Effector memory CD4-positive, alpha-beta T cell (primary cell): Measurements from ENCODE around the gene ATP1A2.

ENCODE experiments used
- DNase-seq, 3 donors: peaks; one replicate each; pipeline ENCODE4 v3.0.0-alpha.2; 2020
- H3K27ac ChIP-seq: 2 replicates; pipeline ENCODE4 v1.7.0; 2013; ENCODE audit warnings: mild to moderate bottlenecking, low read length, moderate library complexity; ENCODE audit not compliant: insufficient read depth, poor library complexity, severe bottlenecking
- H3K27me3 ChIP-seq: replicated peaks from 2 replicates; pipeline ENCODE4 v1.7.0; 2013; ENCODE audit warnings: mild to moderate bottlenecking, low read length; ENCODE audit not compliant: insufficient read depth, control insufficient read depth, poor library complexity, severe bottlenecking
- H3K36me3 ChIP-seq: 2 replicates; pipeline ENCODE4 v1.7.0; 2013; ENCODE audit warnings: mild to moderate bottlenecking, low read length, moderate library complexity; ENCODE audit not compliant: control insufficient read depth, insufficient read depth
- H3K4me1 ChIP-seq: 2 replicates; pipeline ENCODE4 v1.7.0; 2013; ENCODE audit warnings: low read length, mild to moderate bottlenecking; ENCODE audit not compliant: control insufficient read depth, insufficient read depth, poor library complexity, severe bottlenecking
- H3K4me3 ChIP-seq: 2 replicates; pipeline ENCODE4 v1.7.0; 2013; ENCODE audit warnings: low read length, low read depth, mild to moderate bottlenecking; ENCODE audit not compliant: insufficient read depth, poor library complexity, severe bottlenecking
- H3K9me3 ChIP-seq: 2 replicates; pipeline ENCODE4 v1.7.0; 2013; ENCODE audit warnings: mild to moderate bottlenecking, low read length, moderate library complexity; ENCODE audit not compliant: control insufficient read depth

Gene ATP1A2

GRCh38 chr1:160085686-160086455, 29.7 kb upstream of the ATP1A2 start:
- no peak overlapping the region for H3K4me3 ChIP-seq
- peak; percentile 33 to 58 (median 40) for DNase-seq
- no peak overlapping the region for H3K27ac ChIP-seq
- H3K36me3 ChIP-seq, result peaks cover 32% of the 10 kb centered on the region
- H3K27me3 ChIP-seq, result peaks cover 7% of the 10 kb centered on the region
- no peaks in the 10 kb centered on the region for H3K9me3 ChIP-seq
- H3K4me1 ChIP-seq, result peaks cover 10% of the 10 kb centered on the region

- Histone ChIP-seq H3K9me3 (no peaks in the 10 kb centered on the region), H3K4me1 (peaks cover 10% of the 10 kb centered on the region), H3K36me3 (peaks cover 38% of the 10 kb centered on the region), H3K4me3 (no peak overlapping the region), H3K27ac (no peak overlapping the region), H3K27me3 (peaks cover 1% of the 10 kb centered on the region)
- no peak for DNase-seq
Observed at GRCh38 chr1:160086456-160086892, 29.1 kb upstream of the ATP1A2 start.

- peaks cover 10% of the 10 kb centered on the region for H3K4me1 ChIP-seq
- no peak for DNase-seq
- H3K36me3 ChIP-seq, result peaks cover 45% of the 10 kb centered on the region
- no peaks in the 10 kb centered on the region for H3K27me3 ChIP-seq
- H3K27ac ChIP-seq, result no peak overlapping the region
- H3K4me3 ChIP-seq, result no peak overlapping the region
- no peaks in the 10 kb centered on the region for H3K9me3 ChIP-seq
Observed at GRCh38 chr1:160087118-160087662, 28.4 kb upstream of the ATP1A2 start.

GRCh38 chr1:160089883-160090282, 25.7 kb upstream of the ATP1A2 start:
- Histone ChIP-seq H3K27ac (no peak overlapping the region), H3K4me3 (no peak overlapping the region), H3K36me3 (peaks cover 71% of the 10 kb centered on the region), H3K9me3 (no peaks in the 10 kb centered on the region), H3K27me3 (no peaks in the 10 kb centered on the region), H3K4me1 (peaks cover 3% of the 10 kb centered on the region)
- DNase-seq, result no peak

GRCh38 chr1:160090760-160091159, 24.8 kb upstream of the ATP1A2 start:
- H3K36me3 ChIP-seq, result peaks cover 73% of the 10 kb centered on the region
- H3K27ac ChIP-seq, result no peak overlapping the region
- no peak for DNase-seq
- no peaks in the 10 kb centered on the region for H3K27me3 ChIP-seq
- H3K9me3 ChIP-seq, result no peaks in the 10 kb centered on the region
- peaks cover 6% of the 10 kb centered on the region for H3K4me1 ChIP-seq
- H3K4me3 ChIP-seq, result no peak overlapping the region

DNA sequence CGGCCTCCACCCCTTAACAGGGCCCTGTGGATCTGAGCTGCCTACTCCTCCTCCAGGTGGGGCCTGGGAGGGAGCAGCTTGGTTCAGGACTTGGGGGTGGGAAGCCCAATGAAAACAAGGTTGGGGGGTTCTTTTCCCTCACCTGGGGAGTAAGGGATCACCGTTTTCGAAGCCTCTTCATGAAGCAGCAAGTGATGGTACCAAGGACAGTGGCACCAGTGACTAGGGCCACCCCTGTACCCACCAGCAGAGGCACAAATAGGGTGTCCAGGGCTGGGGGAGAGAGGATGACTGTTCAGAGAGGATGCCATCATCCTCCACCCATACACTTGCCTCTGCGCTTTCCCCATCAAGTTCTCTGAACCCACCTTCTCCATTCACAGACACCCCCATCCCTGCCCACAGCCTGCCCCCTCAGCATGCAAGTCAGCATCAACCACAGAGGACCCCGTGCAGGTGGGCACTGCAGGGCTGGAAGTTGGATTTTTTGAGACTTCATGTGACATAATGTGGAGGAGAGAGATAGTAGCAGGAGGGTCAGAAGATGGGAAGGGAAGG, 23.8 kb upstream of the ATP1A2 start:
- H3K27me3 ChIP-seq, result no peaks in the 10 kb centered on the region
- DNase-seq, result no peak
- peaks cover 14% of the 10 kb centered on the region for H3K4me1 ChIP-seq
- H3K27ac ChIP-seq, result no peak overlapping the region
- H3K36me3 ChIP-seq, result peaks cover 72% of the 10 kb centered on the region
- H3K4me3 ChIP-seq, result no peak overlapping the region
- no peaks in the 10 kb centered on the region for H3K9me3 ChIP-seq

- no peak overlapping the region for H3K4me3 ChIP-seq
- peaks cover 20% of the 10 kb centered on the region for H3K4me1 ChIP-seq
- DNase-seq, result no peak
- H3K9me3 ChIP-seq, result no peaks in the 10 kb centered on the region
- H3K36me3 ChIP-seq, result peaks cover 66% of the 10 kb centered on the region
- no peak overlapping the region for H3K27ac ChIP-seq
- no peaks in the 10 kb centered on the region for H3K27me3 ChIP-seq
Observed at GRCh38 chr1:160092366-160093068, 23.0 kb upstream of the ATP1A2 start.

DNA sequence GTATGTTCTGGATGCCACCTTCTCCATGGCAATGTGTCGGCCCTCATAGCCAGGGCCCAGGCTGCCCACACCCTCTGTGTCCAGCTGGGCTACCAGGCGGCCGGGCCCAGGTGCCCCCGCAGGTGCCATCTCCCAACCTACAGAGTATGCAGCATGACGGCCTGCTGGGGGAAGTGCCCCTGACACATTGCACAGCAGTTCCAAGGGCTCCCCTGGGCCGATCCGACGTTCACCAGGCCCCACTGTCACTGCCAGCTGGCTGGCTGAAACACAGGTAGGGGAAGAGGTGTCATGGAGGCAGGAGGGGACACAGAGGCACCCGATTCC, 22.5 kb upstream of the ATP1A2 start:
- Histone ChIP-seq H3K27ac (no peak overlapping the region), H3K4me1 (peaks cover 24% of the 10 kb centered on the region), H3K9me3 (no peaks in the 10 kb centered on the region), H3K36me3 (peaks cover 66% of the 10 kb centered on the region), H3K4me3 (no peak overlapping the region), H3K27me3 (no peaks in the 10 kb centered on the region)
- no peak for DNase-seq

DNA sequence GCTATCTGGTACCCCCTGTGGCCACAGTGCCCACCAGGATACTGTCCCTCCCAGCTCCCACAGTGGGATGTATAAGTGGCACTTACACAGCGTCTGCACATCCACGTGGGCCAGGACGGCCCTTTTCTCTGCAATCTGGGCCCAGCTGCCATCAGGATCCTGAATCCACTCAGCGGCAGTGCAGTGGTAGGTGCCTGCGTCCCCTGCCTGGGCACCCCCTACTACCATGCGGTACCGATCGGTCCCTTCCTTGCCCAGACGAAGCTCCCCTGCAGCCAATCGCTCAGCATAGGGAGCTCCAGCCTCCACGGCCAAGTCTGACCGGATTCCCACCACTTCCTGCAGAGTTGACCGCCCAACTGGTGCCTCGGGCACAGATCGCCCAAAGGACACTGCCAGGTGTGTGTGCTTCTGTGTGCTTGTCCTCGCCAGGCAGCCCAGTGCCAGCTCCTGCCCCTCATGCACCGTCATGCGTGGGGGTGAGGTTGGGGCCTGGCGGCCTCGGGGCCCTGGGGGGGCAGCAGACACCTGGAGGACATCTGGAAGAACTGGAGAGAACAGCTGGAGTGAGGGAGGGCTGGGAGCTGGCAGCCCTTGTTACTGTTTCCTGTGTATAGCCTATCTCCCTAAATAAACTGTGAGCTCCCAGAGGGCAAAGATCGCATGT, 21.8 kb upstream of the ATP1A2 start:
- H3K36me3 ChIP-seq, result peaks cover 60% of the 10 kb centered on the region
- no peak overlapping the region for H3K4me3 ChIP-seq
- no peaks in the 10 kb centered on the region for H3K27me3 ChIP-seq
- peaks cover 24% of the 10 kb centered on the region for H3K4me1 ChIP-seq
- H3K27ac ChIP-seq, result no peak overlapping the region
- no peaks in the 10 kb centered on the region for H3K9me3 ChIP-seq
- DNase-seq, result no peak
